Erythroblast (primary cell): ENCODE data around the gene IFNLR1.

ENCODE experiments used
- GATA1 ChIP-seq: IDR thresholded peaks from 2 replicates; pipeline ENCODE4 v1.6.1; 2011; ENCODE audit warnings: low read depth, mild to moderate bottlenecking, control low read depth, low read length, moderate library complexity
- POLR2A ChIP-seq: IDR thresholded peaks from 2 replicates; pipeline ENCODE4 v1.6.1; 2011; ENCODE audit warnings: mild to moderate bottlenecking, low read length

DNA sequence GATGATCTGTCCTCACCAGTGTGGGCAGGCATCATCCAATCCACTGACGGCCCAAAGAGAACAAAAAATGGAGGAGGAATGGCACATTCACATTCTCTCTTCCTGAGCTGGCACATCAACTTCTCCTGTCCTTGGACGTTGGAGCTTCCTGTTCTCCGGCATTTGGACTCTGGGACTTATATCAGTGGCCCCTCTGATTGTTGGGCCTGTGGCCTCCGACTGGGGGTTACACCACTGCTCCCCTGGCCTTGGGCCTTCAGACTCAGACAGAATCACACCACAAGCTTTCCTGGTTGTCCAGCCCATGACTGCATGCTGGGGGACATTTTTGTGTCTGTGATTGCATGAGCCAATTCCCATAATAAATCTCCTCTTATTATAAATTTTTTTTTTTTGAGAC, 20.1 kb downstream of the IFNLR1 start:
- no peak for TF ChIP-seq POLR2A
- no peak for TF ChIP-seq GATA1
